GM12891 (cell line): Measurements from ENCODE around the gene LRCH1.

Source experiments
- DNase-seq: peaks from one replicate; pipeline ENCODE4 v3.0.0; 2011; ENCODE audit warnings: low spot score; ENCODE audit not compliant: insufficient read length
- FAIRE-seq: peaks from 2 replicates; lab custom pipeline; 2011; peaks lifted over from hg19 to GRCh38; lab: Jason Lieb, UNC
- PAX5 ChIP-seq: IDR thresholded peaks from 2 replicates; pipeline ENCODE4 v1.6.1; 2011; ENCODE audit warnings: low read length, moderate library complexity, mild to moderate bottlenecking; ENCODE audit not compliant: insufficient read depth, severe bottlenecking
- POLR2A ChIP-seq: IDR thresholded peaks from 2 replicates; pipeline ENCODE4 v1.6.1; 2011; ENCODE audit warnings: low read depth, low read length, control low read depth
- POLR2AphosphoS5 ChIP-seq: IDR thresholded peaks from 2 replicates; pipeline ENCODE4 v1.6.1; 2011; ENCODE audit warnings: low read depth, low read length, control low read depth
- POU2F2 ChIP-seq: IDR thresholded peaks from 2 replicates; pipeline ENCODE4 v1.6.1; 2011; ENCODE audit warnings: low read depth, mild to moderate bottlenecking, control low read depth, low read length, moderate library complexity
- SPI1 ChIP-seq: IDR thresholded peaks from 2 replicates; pipeline ENCODE4 v1.6.1; 2011; ENCODE audit warnings: low read depth, low read length, control low read depth
- TAF1 ChIP-seq: IDR thresholded peaks from 2 replicates; pipeline ENCODE4 v1.6.1; 2011; ENCODE audit warnings: low read depth, low read length, control low read depth

Gene LRCH1

GRCh38 chr13:46598140-46598819 is 45.3 kb downstream of the LRCH1 start:
- no peak for TF ChIP-seq POU2F2
- TF ChIP-seq SPI1: peak; percentile 71
- TF ChIP-seq PAX5: no peak
- DNase-seq: no peak
- no peak for FAIRE-seq

GRCh38 chr13:46598820-46599180 is 45.8 kb downstream of the LRCH1 start:
- no peak for TF ChIP-seq PAX5
- TF ChIP-seq POLR2A: no peak
- TF ChIP-seq SPI1: no peak
- TF ChIP-seq POU2F2: no peak
- TF ChIP-seq POLR2AphosphoS5: no peak
- TF ChIP-seq TAF1: no peak
- FAIRE-seq: peak; percentile 81
- DNase-seq: no peak

- TF ChIP-seq POLR2AphosphoS5: no peak
- no peak for TF ChIP-seq TAF1
- TF ChIP-seq POU2F2: no peak
- no peak for TF ChIP-seq PAX5
- no peak for TF ChIP-seq POLR2A
- TF ChIP-seq SPI1: no peak
- FAIRE-seq: no peak
Measured at GRCh38 chr13:46600943-46601311, 48.0 kb downstream of the LRCH1 start.

DNA sequence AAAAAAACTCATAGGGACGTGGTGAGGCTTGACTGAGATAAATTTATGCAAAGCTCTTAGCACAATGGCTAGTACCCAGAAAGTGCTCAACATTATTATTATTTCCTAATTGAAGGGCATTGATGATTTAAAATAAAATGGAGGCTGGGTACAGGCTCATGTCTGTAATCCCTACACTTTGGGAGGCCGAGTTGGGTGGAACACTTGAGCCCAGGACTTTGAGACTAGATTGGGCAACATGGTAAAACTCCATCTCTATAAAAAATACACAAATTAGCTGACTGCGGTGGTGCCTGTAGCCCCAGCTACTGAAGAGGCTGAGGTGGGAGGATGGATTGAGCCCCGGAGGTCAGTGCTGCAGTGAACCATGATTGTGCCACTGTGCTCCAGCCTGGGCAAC is 49.6 kb downstream of the LRCH1 start:
- FAIRE-seq (no peak), DNase-seq (no peak)

More at GRCh38 chr13:46600943-46601311, 48.0 kb downstream of the LRCH1 start:
- DNase-seq: no peak

DNA sequence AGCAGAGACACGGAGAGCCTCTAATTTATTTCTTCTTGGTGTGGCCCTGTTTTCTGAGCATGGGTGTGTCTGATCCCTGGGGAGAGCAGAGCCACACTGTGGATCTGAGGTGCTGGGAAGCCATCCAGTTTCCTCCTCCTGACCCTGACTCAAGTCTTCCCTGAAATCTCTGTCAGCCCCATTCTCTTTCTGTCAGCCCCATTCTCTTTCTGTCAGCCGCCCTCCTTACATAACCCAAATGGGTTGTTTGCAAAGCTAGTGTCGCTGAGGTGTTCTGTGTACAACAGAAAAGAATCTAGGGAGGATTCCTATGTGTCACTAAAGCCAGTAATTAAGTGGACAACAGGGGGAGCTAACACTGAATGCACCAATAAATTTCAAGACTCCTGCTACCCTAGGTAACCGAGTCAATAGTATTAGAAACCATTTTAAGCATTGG is 50.2 kb downstream of the LRCH1 start:
- DNase-seq: no peak
- TF ChIP-seq POU2F2 (no peak), POLR2A (no peak), POLR2AphosphoS5 (no peak), TAF1 (no peak), PAX5 (no peak), SPI1 (no peak)
- peak; percentile 26 for FAIRE-seq

More for the DNA sequence above, 49.6 kb downstream of the LRCH1 start:
- TF ChIP-seq TAF1: no peak
- no peak for TF ChIP-seq PAX5
- TF ChIP-seq POLR2A: no peak

DNA sequence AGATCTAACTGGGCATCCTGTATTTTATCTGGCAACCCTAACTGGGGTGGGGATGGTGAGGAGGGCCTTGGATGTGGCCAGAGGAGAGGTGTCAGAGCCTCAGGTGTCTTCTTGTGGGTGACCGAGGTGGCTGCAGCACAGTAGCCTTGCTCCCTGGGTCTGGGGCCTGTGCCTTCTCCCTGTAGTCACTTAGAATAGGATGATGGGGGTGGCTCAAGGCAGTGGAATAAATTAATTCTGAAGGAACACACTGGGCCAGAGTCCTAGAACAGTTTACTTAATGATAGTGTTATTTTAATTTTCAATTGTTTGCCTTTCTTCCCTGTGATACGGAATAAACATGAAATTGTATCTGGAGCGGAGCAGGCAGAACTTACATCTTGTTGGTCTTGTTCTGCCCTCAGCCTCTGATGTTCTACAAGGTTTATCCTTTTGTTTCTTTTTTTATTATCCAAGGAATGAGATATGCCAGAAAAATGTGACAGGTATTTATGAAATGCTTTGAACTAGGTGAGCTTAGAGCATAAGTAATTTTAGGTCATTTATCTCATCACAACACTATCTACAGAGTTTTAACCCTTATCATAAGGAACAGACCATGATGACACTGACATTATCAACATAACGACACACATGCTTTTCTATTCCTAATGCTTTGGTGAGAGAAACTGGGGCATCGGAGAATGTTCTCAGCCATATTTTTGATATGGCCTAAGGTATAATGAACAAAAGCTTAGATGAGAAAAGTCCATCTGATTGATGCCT is 51.4 kb downstream of the LRCH1 start:
- DNase-seq (no peak), FAIRE-seq (no peak)
- TF ChIP-seq SPI1 (no peak), POLR2A (no peak), POU2F2 (no peak), PAX5 (no peak), POLR2AphosphoS5 (no peak), TAF1 (no peak)

- TF ChIP-seq TAF1: no peak
- TF ChIP-seq POU2F2: no peak
- no peak for TF ChIP-seq POLR2A
- no peak for TF ChIP-seq POLR2AphosphoS5
- no peak for TF ChIP-seq PAX5
- no peak for TF ChIP-seq SPI1
- FAIRE-seq (no peak), DNase-seq (no peak)
Measured at GRCh38 chr13:46605076-46605824, 52.3 kb downstream of the LRCH1 start.

DNA sequence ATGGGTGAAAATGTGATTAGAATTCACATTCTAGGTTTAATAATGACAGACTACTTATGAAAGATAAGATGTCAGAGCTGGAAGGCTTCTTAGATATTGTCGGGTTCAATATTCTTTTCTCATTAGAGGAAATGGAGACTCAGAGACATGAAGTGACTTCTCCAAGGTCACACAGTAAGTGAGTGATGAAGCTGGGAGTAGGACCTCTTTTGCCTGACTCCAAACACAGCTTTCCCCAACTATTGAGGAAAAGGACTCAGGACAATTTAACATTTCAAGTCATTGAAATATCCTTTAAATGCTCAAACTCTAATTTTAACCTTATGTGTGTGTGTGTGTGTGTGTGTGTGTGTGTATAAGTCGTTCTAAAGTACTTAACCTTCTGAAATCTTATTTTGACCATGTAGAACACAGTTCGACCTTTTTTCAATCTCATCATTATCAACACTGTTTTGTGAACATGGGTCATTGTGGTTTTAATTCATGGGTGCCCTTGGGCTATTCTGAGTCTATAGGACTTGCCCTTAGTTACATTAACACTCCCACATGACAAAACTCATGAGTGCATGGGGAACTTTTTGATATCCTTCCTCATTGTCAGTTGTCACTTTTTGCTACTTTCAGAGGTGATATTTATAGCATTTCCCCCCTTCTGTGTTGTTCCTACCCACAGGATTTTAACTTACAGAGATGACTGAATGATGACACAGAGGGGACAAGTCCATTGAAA is 53.0 kb downstream of the LRCH1 start:
- DNase-seq (no peak), FAIRE-seq (peak; percentile 82)
- TF ChIP-seq POLR2AphosphoS5 (no peak), POU2F2 (no peak), POLR2A (no peak; the same call in 1 of the 2 replicates), TAF1 (no peak), PAX5 (no peak), SPI1 (no peak)

DNA sequence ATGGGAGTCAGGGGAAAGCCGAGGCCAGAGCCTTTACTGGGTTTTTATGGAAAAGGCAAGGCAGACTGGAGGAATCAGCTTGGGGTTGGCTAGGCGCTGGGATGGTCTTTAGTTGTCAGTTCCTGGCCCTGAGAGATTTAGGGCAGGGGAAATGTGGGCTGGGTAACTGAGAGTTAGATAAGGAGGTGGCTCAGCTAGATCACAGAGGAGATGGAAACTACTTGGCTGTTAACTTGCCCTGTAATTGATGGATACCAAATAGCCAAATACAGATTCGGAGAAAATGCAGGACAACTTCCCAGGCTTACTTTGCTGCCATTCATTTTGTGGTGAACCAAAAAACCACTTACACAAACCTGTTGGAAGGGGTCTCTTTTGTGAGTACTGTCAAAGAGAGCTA is 54.0 kb downstream of the LRCH1 start:
- DNase-seq: no peak
- TF ChIP-seq POU2F2 (no peak), TAF1 (no peak), PAX5 (no peak), POLR2AphosphoS5 (no peak), SPI1 (no peak), POLR2A (no peak)
- peak; percentile 20 for FAIRE-seq
